Endothelial cell (in vitro differentiated cells): Measurements from ENCODE around the gene HDHD5. TPM values are rescaled to one million over a fixed set of nuclear protein-coding genes. Genes with fewer than 3 reads are reported as not detected.
A peak's percentile ranks its signal among the peaks of the same experiment; 100 is the strongest.

ENCODE experiments used
- DNase-seq: peaks from one replicate; pipeline ENCODE4 v3.0.0; 2021; ENCODE audit warnings: low spot score
- H3K27ac Mint-ChIP-seq: one replicate; pipeline ENCODE4 v1.8.0; 2021; ENCODE audit warnings: mixed read lengths, inconsistent platforms; ENCODE audit not compliant: unreplicated experiment
- H3K27me3 Mint-ChIP-seq: one replicate; pipeline ENCODE4 v1.8.0; 2021; ENCODE audit warnings: mild to moderate bottlenecking, moderate library complexity, mixed read lengths, inconsistent platforms; ENCODE audit not compliant: unreplicated experiment
- H3K36me3 Mint-ChIP-seq: one replicate; pipeline ENCODE4 v1.8.0; 2021; ENCODE audit warnings: mild to moderate bottlenecking, low read depth, mixed read lengths, inconsistent platforms; ENCODE audit not compliant: unreplicated experiment
- H3K4me1 Mint-ChIP-seq: one replicate; pipeline ENCODE4 v1.8.0; 2021; ENCODE audit warnings: mild to moderate bottlenecking, mixed read lengths, inconsistent platforms; ENCODE audit not compliant: unreplicated experiment
- H3K4me3 Mint-ChIP-seq: one replicate; pipeline ENCODE4 v1.8.0; 2021; ENCODE audit warnings: mild to moderate bottlenecking, mixed read lengths, inconsistent platforms; ENCODE audit not compliant: unreplicated experiment
- H3K9me3 Mint-ChIP-seq: one replicate; pipeline ENCODE4 v1.8.0; 2021; ENCODE audit warnings: mixed read lengths, inconsistent platforms; ENCODE audit not compliant: unreplicated experiment
- CTCF ChIP-seq: fragments of 200-600 bp; sonication (generic); IDR thresholded peaks from one replicate; pipeline ENCODE4 v1.5.0; 2021; ENCODE audit warnings: antibody characterized with exemption; ENCODE audit not compliant: unreplicated experiment
- total RNA-seq: library from RNA; stranded (reverse); fragmentation: NEBNext Ultra II Directional; extraction: Animal tissue kit (Norgen Biotek cat#: 25700); gene quantifications from one replicate; pipeline ENCODE4 v1.2.1, GENCODE V29; 2021; ENCODE audit not compliant: unreplicated experiment

Gene HDHD5
- total RNA-seq, 1 donor from 2014 or later = 60.5 TPM

- peak; percentile 80 for DNase-seq
- H3K9me3 Mint-ChIP-seq = no peaks in the 10 kb centered on the region
- H3K36me3 Mint-ChIP-seq = no peaks in the 10 kb centered on the region
- H3K4me3 Mint-ChIP-seq = peak overlapping the region; percentile 82
- peak overlapping the region; percentile 99 for H3K27ac Mint-ChIP-seq
- H3K4me1 Mint-ChIP-seq = peaks cover 41% of the 10 kb centered on the region
- no peak for TF ChIP-seq CTCF
- peaks cover 13% of the 10 kb centered on the region for H3K27me3 Mint-ChIP-seq
Observed at GRCh38 chr22:17198170-17199002, 39.3 kb upstream of the HDHD5 start.

- DNase-seq = no peak
- no peak for TF ChIP-seq CTCF
- Mint-ChIP-seq H3K4me3 (no peak overlapping the region), H3K27me3 (peaks cover 4% of the 10 kb centered on the region), H3K27ac (no peak overlapping the region), H3K9me3 (no peaks in the 10 kb centered on the region), H3K36me3 (no peaks in the 10 kb centered on the region), H3K4me1 (peaks cover 22% of the 10 kb centered on the region)
Observed at GRCh38 chr22:17194213-17194612, 35.1 kb upstream of the HDHD5 start.

- no peak for TF ChIP-seq CTCF
- Mint-ChIP-seq H3K4me1 (peaks cover 10% of the 10 kb centered on the region), H3K36me3 (no peaks in the 10 kb centered on the region), H3K4me3 (no peak overlapping the region), H3K9me3 (no peaks in the 10 kb centered on the region), H3K27ac (no peak overlapping the region), H3K27me3 (peaks cover 2% of the 10 kb centered on the region)
- no peak for DNase-seq
Observed at GRCh38 chr22:17192186-17192585, 33.1 kb upstream of the HDHD5 start.

GRCh38 chr22:17191163-17191784 lies 32.2 kb upstream of the HDHD5 start:
- DNase-seq = no peak
- Mint-ChIP-seq H3K27ac (no peak overlapping the region), H3K9me3 (no peaks in the 10 kb centered on the region), H3K4me1 (peaks cover 10% of the 10 kb centered on the region), H3K36me3 (no peaks in the 10 kb centered on the region), H3K27me3 (peaks cover 2% of the 10 kb centered on the region), H3K4me3 (no peak overlapping the region)
- no peak for TF ChIP-seq CTCF

GRCh38 chr22:17190702-17191101 lies 31.6 kb upstream of the HDHD5 start:
- no peak for TF ChIP-seq CTCF
- DNase-seq = no peak
- Mint-ChIP-seq H3K4me1 (peaks cover 10% of the 10 kb centered on the region), H3K4me3 (no peak overlapping the region), H3K9me3 (no peaks in the 10 kb centered on the region), H3K36me3 (no peaks in the 10 kb centered on the region), H3K27ac (no peak overlapping the region), H3K27me3 (peaks cover 2% of the 10 kb centered on the region)
